HepG2 (cell line): Measurements from ENCODE around the gene NDUFS2. TPM values are rescaled to one million over a fixed set of nuclear protein-coding genes. Genes with fewer than 3 reads are reported as not detected.

Experiments
- ATAC-seq: fragments of 200-7000 bp; cut with Tn5 transposase; 3 replicates; pipeline ENCODE4 v1.9.1; 2020; ENCODE audit warnings: mild to moderate bottlenecking, moderate library complexity
- BruUV-seq: library from RNA; stranded (reverse); fragments of 400-500 nt; replicated peaks from 2 replicates; lab custom pipeline; 2021; lab: Mats Ljungman, UMichigan
- CTCF ChIA-PET: fragments of 300-600 bp; formaldehyde crosslinking; extraction: SDS; loops from one replicate; lab custom pipeline; 2021; ENCODE audit warnings: low total read pairs, inconsistent platforms, low intra/inter-chr PET ratio; lab: Yijun Ruan, JAX
- POLR2A ChIA-PET: fragments of 350-600 bp; sonication (Branson Sonifier 250); formaldehyde crosslinking; loops from one replicate; lab custom pipeline; 2020; ENCODE audit warnings: antibody characterized with exemption, inconsistent platforms; lab: Yijun Ruan, JAX
- DNase-seq: peaks from one replicate; pipeline ENCODE4 v3.0.0-alpha.2; 2015; ENCODE audit warnings: low spot score
- FAIRE-seq: peaks from 3 replicates; lab custom pipeline; 2011; peaks lifted over from hg19 to GRCh38; lab: Jason Lieb, UNC
- H2AFZ ChIP-seq: one replicate; pipeline ENCODE4 v1.6.1; 2011; ENCODE audit warnings: low read length, inconsistent platforms
- H3K27ac ChIP-seq: fragments of 300-600 bp; 3 replicates; pipeline ENCODE4 v1.8.0; 2011; ENCODE audit warnings: mixed run types, mild to moderate bottlenecking, mixed read lengths, low read length, inconsistent platforms; ENCODE audit not compliant: insufficient read depth; ENCODE audit errors: extremely low read length
- H3K27me3 ChIP-seq, 2 experiments: fragments of 200-600 bp in 1 of 2; 2 replicates in 1 of 2; 3 replicates in 1 of 2; pipeline versions ENCODE4 v1.6.0 to v1.8.0; 2011; ENCODE audit warnings: low read length in 2 of 2, mild to moderate bottlenecking in 2 of 2, moderate library complexity in 2 of 2, inconsistent platforms in 1 of 2; ENCODE audit not compliant: insufficient read depth in 2 of 2, control insufficient read depth in 1 of 2
- H3K36me3 ChIP-seq, 2 experiments: fragments of 200-600 bp in 1 of 2; replicated peaks in 1 of 2; 2 replicates in 1 of 2; 3 replicates in 1 of 2; pipeline versions ENCODE4 v1.5.1 to v1.8.0; 2011; ENCODE audit warnings: low read length in 2 of 2, inconsistent platforms in 1 of 2; ENCODE audit not compliant: insufficient read depth in 2 of 2, control insufficient read depth in 1 of 2
- H3K4me1 ChIP-seq: 2 replicates; pipeline ENCODE4 v1.5.1; 2012; ENCODE audit warnings: low read length, inconsistent platforms; ENCODE audit not compliant: insufficient read depth
- H3K4me2 ChIP-seq: 2 replicates; pipeline ENCODE4 v1.6.0; 2011; ENCODE audit warnings: low read depth, low read length, inconsistent platforms
- H3K4me3 ChIP-seq, 3 experiments: fragments of 200-600 bp in 1 of 3; sonication (generic), shearing (Covaris generic) in 1 of 3; replicated peaks in 1 of 3; 2 replicates each; pipeline ENCODE4 v1.5.1; 2011 to 2016; ENCODE audit warnings: low read length in 3 of 3, inconsistent platforms in 2 of 3, low read depth in 2 of 3, mild to moderate bottlenecking in 2 of 3, control low read depth in 1 of 3, mixed read lengths in 1 of 3; ENCODE audit not compliant: insufficient read depth in 1 of 3
- H3K79me2 ChIP-seq: one replicate; pipeline ENCODE4 v1.6.1; 2011; ENCODE audit warnings: low read length, inconsistent platforms; ENCODE audit not compliant: insufficient read depth
- H3K9ac ChIP-seq: 2 replicates; pipeline ENCODE4 v1.6.0; 2011; ENCODE audit warnings: mild to moderate bottlenecking, low read depth, low read length, inconsistent platforms; ENCODE audit not compliant: insufficient read depth
- H3K9me3 ChIP-seq: 2 replicates; pipeline ENCODE4 v1.5.1; 2012; ENCODE audit warnings: mild to moderate bottlenecking, low read length
- H4K20me1 ChIP-seq: 2 replicates; pipeline ENCODE4 v1.6.0; 2011; ENCODE audit warnings: inconsistent platforms, mild to moderate bottlenecking, low read length, moderate library complexity; ENCODE audit not compliant: insufficient read depth
- RAD21 ChIP-seq: fragments of 450-650 bp; formaldehyde crosslinking; IDR thresholded peaks from 2 replicates; pipeline ENCODE4 v1.5.0; 2020; ENCODE audit warnings: mild to moderate bottlenecking
- SMC3 ChIP-seq: IDR thresholded peaks from 2 replicates; pipeline ENCODE4 v1.6.1; 2011; ENCODE audit warnings: low read length, improper control_type of control experiment
- STAG1 ChIP-seq: sonication (generic); formaldehyde crosslinking; IDR thresholded peaks from 2 replicates; pipeline ENCODE4 v1.4.0; 2020; ENCODE audit warnings: missing genetic modification reagents
- ZFX ChIP-seq: sonication (generic); formaldehyde crosslinking; IDR thresholded peaks from 2 replicates; pipeline ENCODE4 v1.4.0; 2020; ENCODE audit warnings: mild to moderate bottlenecking, low read depth, missing genetic modification reagents, moderate library complexity
- ZNF343 ChIP-seq: sonication (generic); formaldehyde crosslinking; IDR thresholded peaks from 2 replicates; pipeline ENCODE4 v1.4.0; 2020; ENCODE audit warnings: mild to moderate bottlenecking, missing genetic modification reagents
- WGBS: methylation state at CpG from one replicate; pipeline ENCODE4 v1.1.6; 2017; ENCODE audit warnings: low lambda C conversion rate; 5-methylcytosine and 5-hydroxymethylcytosine counted together
- in situ Hi-C: cut with HindIII; loops from 2 replicates; pipeline ENCODE4 v1.10.0; 2017; ENCODE audit warnings: low pct_unique_long_range_greater_than_20kb; ENCODE audit not compliant: extremely low pct_ligation_motif_present
- intact Hi-C: fragments of 100-400 bp; cut with micrococcal nuclease; formaldehyde crosslinking; loops from one replicate; pipeline ENCODE4 v1.10.0; 2022; ENCODE audit not compliant: unreplicated experiment
- polyA plus RNA-seq, 8 experiments: library from polyadenylated mRNA; depleted of rRNA in 3 of 8; stranded (reverse) in 7 of 8; unstranded in 1 of 8; fragments of >200 nt; fragmentation: Illumina TruSeq in 4 of 8; extraction: Trizol in 4 of 8; gene quantifications; 2 replicates each; pipeline versions ENCODE4 v1.2.1 to v1.2.3, GENCODE V29; 2011 to 2016; ENCODE audit warnings: low read depth in 4 of 8, missing spikeins in 1 of 8, mixed read lengths in 1 of 8; ENCODE audit not compliant: insufficient read depth in 1 of 8
- total RNA-seq, 5 experiments: library from RNA; depleted of rRNA; stranded (reverse); fragments of >200 nt; fragmentation: Illumina TruSeq; extraction: Trizol; gene quantifications; 2 replicates each; pipeline ENCODE4 v1.2.3, GENCODE V29; 2016; ENCODE audit warnings: low read depth in 1 of 5
- TF ChIP-seq, protein P1 (sequence below): sonication (generic); formaldehyde crosslinking; IDR thresholded peaks from 2 replicates; pipeline ENCODE4 v1.4.0; 2020; ENCODE audit warnings: mild to moderate bottlenecking, missing genetic modification reagents
- TF ChIP-seq, protein P2 (sequence below): sonication (generic); formaldehyde crosslinking; IDR thresholded peaks from 2 replicates; pipeline ENCODE4 v1.5.0; 2020; ENCODE audit warnings: mild to moderate bottlenecking, missing genetic modification reagents, moderate library complexity

Gene NDUFS2
- total and polyA plus RNA-seq, 2 of the 13 experiments (the other 11 are each of a cell fraction or from before 2014, with no cell fraction given) = 89.9 to 118 TPM

DNA sequence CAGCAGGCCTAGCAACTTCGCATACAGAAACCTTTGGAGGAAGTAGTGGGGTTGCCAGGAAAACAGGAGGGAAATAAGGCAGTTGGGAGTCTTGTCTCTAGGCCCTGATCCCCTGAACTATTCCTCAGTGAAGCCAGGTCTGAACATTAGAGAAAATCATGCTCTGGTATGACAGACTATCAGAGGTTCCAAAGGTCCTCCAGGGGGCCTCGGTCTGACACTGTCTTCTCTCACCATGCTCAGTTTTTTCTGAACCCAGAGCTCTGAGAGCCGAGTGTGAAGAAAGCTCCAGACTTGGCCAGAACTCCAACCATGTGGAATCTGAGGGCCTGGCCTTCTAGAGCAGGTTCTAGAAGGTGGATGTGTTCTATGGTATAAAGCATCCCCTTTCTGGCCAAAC, 27.7 kb downstream of the NDUFS2 start:
- ATAC-seq (no peak), DNase-seq (no peak), FAIRE-seq (no peak)
- no peak overlapping the region for H3K4me3 ChIP-seq
- in situ Hi-C loops (loop anchor here (5.0 to 10.0 kb wide), 2 partner anchors 62 to 155 kb away; no protein-coding TSS in a partner anchor), intact Hi-C loops (loop anchor here (1.0 to 5.0 kb wide), 2 partner anchors 61 to 82 kb away; partner anchors contain the start of gene SDHC)
- no peak overlapping the region for H3K9ac ChIP-seq
- 100% methylated on average over 1 of the region's 3 CpGs for WGBS
- H2AFZ ChIP-seq = no peak overlapping the region
- H4K20me1 ChIP-seq = no peaks in the 10 kb centered on the region
- peaks cover 11% of the 10 kb centered on the region for H3K79me2 ChIP-seq
- H3K4me1 ChIP-seq = peaks cover 40% of the 10 kb centered on the region
- BruUV-seq = no TSS peak
- no peaks in the 10 kb centered on the region for H3K9me3 ChIP-seq
- H3K36me3 ChIP-seq = peaks cover 12 to 38% of the 10 kb centered on the region in 2 experiments; a peak in 4 of 5 replicates
- POLR2A ChIA-PET = interaction anchor here (0.8 to 2.5 kb wide), 10 partner anchors 9 to 159 kb away, joined by 3 to 19 read pairs (median 4); partner anchors contain the start of genes NDUFS2 and SDHC
- peak overlapping the region; percentile 1 for H3K27ac ChIP-seq
- TF ChIP-seq SMC3 = peak; percentile 68
- TF ChIP-seq, protein P1, sequence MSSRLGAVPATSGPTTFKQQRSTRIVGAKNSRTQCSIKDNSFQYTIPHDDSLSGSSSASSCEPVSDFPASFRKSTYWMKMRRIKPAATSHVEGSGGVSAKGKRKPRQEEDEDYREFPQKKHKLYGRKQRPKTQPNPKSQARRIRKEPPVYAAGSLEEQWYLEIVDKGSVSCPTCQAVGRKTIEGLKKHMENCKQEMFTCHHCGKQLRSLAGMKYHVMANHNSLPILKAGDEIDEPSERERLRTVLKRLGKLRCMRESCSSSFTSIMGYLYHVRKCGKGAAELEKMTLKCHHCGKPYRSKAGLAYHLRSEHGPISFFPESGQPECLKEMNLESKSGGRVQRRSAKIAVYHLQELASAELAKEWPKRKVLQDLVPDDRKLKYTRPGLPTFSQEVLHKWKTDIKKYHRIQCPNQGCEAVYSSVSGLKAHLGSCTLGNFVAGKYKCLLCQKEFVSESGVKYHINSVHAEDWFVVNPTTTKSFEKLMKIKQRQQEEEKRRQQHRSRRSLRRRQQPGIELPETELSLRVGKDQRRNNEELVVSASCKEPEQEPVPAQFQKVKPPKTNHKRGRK (CRISPR knock-in tag) = no peak
- TF ChIP-seq ZFX (CRISPR knock-in tag) = 0 out of 2 replicates have a peak, but pooled peaks have one; percentile 20
- no peak for TF ChIP-seq ZNF343
- 0 out of 2 replicates have a peak, but pooled peaks have one; percentile 16 for TF ChIP-seq RAD21 (CRISPR knock-in tag)
- TF ChIP-seq STAG1 (CRISPR knock-in tag) = peak; percentile 54
- TF ChIP-seq, protein P2, sequence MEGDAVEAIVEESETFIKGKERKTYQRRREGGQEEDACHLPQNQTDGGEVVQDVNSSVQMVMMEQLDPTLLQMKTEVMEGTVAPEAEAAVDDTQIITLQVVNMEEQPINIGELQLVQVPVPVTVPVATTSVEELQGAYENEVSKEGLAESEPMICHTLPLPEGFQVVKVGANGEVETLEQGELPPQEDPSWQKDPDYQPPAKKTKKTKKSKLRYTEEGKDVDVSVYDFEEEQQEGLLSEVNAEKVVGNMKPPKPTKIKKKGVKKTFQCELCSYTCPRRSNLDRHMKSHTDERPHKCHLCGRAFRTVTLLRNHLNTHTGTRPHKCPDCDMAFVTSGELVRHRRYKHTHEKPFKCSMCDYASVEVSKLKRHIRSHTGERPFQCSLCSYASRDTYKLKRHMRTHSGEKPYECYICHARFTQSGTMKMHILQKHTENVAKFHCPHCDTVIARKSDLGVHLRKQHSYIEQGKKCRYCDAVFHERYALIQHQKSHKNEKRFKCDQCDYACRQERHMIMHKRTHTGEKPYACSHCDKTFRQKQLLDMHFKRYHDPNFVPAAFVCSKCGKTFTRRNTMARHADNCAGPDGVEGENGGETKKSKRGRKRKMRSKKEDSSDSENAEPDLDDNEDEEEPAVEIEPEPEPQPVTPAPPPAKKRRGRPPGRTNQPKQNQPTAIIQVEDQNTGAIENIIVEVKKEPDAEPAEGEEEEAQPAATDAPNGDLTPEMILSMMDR = peak; percentile 53
- TF ChIP-seq, all 625 proteins: peak for 5
- Histone ChIP-seq H3K4me2 (no peak overlapping the region), H3K27me3 (no peaks in the 10 kb centered on the region)
- CTCF ChIA-PET = interaction anchor here (0.8 to 2.6 kb wide), 4 partner anchors 20 to 144 kb away, joined by 3 to 8 read pairs (median 4); no protein-coding TSS in a partner anchor
